T-helper 2 cell (primary cell): ENCODE data around the gene RPS6KA1.
"Not testable (repeated sequence)": the region's sequence is repeated elsewhere in the genome, so short reads cannot be mapped to it uniquely, and the experiment has no call there.

Source experiments
- DNase-seq, 5 experiments: peaks; one replicate each; pipeline versions ENCODE4 v3.0.0 to v3.0.0-alpha.2; 2012 to 2022

RPS6KA1 gene

GRCh38 chr1:26556111-26556510 lies 26.6 kb downstream of the RPS6KA1 start:
- DNase-seq, result no peak

DNA sequence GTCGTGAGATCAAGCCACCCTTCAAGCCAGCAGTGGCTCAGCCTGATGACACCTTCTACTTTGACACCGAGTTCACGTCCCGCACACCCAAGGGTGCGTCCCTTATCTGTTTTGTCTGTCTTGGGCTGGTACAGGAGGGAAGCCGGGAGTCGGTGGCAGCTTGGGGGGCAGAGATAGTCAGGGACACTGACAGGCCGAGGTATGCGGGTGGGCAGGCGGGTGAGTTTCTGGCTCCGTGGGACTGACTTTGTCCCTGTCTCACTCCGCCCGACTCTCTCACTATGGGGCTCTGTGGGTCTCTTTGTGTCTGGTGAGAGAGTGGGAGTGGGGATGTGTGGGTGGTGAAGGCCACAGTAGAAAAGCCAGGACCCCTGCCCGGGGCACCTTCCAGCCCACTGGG lies 27.4 kb downstream of the RPS6KA1 start:
- no peak for DNase-seq

- no peak for DNase-seq
Measured at GRCh38 chr1:26558685-26559048, 29.1 kb downstream of the RPS6KA1 start.

GRCh38 chr1:26560403-26560780 lies 30.8 kb downstream of the RPS6KA1 start:
- no peak for DNase-seq

GRCh38 chr1:26570287-26570686 lies 40.7 kb downstream of the RPS6KA1 start:
- DNase-seq, result no peak

DNA sequence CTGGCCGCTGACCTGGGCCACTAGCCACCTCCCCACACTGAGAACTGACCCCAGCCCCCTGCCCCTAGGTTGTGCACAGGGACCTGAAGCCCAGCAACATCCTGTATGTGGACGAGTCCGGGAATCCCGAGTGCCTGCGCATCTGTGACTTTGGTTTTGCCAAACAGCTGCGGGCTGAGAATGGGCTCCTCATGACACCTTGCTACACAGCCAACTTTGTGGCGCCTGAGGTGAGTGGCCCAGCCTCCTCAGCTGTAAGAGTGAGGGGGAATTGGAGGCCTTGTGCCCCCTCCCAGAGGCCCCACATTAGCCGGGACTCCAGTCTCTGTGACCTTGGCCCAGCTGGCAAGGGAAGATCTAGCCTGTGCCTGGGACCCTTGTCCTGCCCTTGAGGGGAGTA lies 41.8 kb downstream of the RPS6KA1 start:
- DNase-seq, result no peak

DNA sequence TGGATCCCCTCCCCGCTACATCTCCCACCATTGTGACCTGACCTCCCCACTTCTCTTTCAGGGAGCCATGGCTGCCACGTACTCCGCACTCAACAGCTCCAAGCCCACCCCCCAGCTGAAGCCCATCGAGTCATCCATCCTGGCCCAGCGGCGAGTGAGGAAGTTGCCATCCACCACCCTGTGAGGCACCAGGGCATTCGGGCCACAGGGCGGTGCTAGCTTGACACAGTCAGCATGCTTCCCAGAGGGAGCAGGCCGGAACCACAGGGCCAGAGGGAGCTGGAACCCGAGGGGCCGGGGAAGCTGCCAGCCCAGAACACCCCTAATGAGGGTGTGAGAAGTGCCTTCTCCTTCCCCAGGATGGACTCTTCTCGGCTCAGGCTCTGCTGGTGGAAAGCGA lies 44.5 kb downstream of the RPS6KA1 start:
- no peak for DNase-seq

DNA sequence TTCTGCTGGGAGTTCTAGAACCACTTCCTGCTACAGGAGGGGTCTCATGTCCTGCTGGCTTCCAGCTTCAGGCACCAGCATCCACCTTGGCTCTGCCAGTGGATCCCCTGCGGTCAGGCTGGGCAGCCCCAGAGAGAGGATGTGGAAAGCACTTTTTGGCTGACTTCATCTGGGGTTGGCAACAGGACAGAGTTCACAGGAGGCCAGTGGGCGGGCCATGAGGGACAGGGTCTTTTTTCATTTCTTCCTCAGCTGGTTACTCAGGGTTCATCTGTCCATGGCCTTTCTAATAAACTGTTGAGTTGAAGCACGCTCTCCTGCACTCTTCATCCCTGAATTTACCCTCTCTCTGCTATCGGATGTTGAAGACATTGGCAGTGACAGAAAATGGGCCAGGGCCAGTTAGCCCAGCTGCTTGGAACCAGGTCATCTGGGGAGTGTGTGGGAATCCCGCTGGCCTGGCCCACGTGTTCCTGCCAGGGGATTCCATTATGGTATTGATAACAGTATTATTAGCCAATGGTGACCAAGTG lies 45.2 kb downstream of the RPS6KA1 start:
- DNase-seq, result no peak

DNA sequence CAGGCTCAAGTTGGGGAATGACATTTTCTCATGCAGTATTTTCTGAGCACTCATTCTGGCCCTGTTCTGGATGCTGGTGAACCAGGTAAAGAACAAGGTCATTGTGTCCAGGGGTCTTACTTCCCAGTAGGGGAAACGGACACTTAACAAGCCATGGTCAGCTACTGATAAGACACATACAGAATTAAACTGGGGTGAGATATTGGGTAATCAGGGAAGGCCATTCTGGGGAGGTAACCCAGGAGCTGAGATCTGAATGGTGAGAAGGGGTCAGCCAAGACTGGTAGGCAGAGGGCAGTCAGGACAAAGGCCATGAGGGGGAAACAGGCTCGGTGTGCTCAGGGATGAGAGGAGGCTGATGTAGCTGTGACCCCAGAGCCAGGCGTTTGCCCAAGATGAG lies 45.8 kb downstream of the RPS6KA1 start:
- no peak for DNase-seq

GRCh38 chr1:26578167-26578566 lies 48.6 kb downstream of the RPS6KA1 start:
- no peak for DNase-seq

- no peak for DNase-seq
Measured at GRCh38 chr1:26579681-26580111, 50.1 kb downstream of the RPS6KA1 start.

GRCh38 chr1:26580116-26580515 lies 50.6 kb downstream of the RPS6KA1 start:
- no peak for DNase-seq

GRCh38 chr1:26581287-26581651 lies 51.7 kb downstream of the RPS6KA1 start:
- no peak for DNase-seq

DNA sequence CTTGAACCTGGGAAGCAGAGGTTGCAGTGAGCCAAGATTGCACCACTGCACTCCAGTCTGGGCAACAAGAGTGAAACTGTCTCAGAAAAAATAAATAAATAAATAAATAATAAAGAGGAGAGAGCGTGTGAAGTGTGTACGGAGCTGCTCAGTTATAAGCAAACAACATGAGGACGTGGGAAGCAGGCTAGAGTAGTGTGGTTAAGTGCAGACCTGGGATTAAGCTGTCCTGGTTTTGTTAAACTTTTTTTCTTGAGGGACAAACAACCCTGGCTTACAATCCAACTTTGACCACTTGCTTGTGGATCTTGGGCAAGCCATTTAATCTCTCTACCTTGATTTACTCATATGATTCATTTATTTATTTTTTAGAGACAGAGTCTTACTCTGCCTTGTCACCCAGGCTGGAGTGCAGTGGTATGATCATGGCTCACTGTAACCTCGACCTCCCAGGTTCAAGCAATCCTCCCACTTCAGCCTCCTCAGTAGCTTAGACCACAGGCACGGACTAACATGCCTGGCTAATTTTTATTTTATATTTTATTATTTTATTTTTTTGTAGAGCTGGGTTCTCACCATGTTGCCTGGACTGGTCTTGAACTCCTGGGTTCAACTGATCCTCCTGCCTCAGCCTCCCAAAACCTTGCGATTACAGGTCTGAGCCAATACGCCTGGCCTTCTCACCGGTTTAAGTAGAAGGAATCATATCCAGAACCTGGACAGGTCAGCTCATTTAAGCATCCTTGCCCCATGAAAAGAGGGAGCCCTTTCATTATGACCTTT lies 52.7 kb downstream of the RPS6KA1 start:
- no peak for DNase-seq

DNA sequence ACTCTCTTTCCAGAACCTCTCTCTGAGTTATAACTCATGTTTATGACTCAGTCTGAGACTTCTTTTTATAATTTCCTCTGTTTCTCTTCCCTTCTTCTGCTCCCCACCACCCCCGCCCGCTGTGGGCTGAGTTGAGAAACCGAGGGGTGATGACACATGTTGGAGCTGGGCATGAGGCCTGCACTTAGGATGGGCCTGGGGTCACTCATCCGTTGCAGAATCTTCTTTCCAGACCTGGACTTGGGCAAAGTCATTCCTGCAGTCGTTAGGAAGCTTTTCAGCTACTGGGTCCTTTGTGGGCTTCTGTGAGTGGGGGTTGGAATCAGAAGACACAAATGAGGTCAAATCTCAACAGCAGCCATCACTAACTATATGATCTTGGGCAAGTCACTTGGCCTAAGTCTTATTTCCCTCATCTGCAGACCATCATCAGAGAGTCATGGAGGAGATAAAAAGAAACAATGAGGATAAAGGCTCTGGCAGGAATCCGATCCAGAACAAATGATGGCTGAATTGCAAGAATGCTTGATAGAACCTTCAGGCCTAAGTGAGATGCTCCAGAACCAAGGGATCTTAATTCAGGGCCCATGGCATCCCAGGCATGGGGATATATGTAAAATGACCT lies 53.4 kb downstream of the RPS6KA1 start:
- peak in 2 of 5 experiments; percentile 67 to 71 for DNase-seq

- peak in 1 of 5 experiments; percentile 39 for DNase-seq
Measured at GRCh38 chr1:26583646-26584485, 54.3 kb downstream of the RPS6KA1 start.

GRCh38 chr1:26584588-26584987 lies 55.0 kb downstream of the RPS6KA1 start:
- not testable (repeated sequence) for DNase-seq

DNA sequence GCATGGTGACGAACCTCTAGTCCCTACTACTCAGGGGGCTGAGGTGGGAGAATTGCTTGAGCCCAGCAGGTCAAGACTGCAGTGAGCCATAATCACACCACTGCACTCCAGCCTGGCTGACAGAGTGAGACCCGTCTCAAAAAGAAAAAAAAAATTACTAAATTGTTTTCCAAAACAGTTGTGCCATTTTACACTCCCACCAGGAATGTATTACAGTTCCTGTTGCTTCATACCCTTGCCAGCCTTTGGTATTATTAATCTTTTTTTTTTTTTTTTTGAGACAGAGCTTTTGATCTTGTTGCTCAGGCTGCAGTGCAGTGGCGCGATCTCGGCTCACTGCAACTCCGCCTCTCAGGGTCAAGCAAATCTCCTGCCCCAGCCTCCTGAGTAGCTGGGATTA lies 55.9 kb downstream of the RPS6KA1 start:
- DNase-seq, result no peak

- DNase-seq, result no peak
Measured at GRCh38 chr1:26593385-26593784, 63.8 kb downstream of the RPS6KA1 start.

DNA sequence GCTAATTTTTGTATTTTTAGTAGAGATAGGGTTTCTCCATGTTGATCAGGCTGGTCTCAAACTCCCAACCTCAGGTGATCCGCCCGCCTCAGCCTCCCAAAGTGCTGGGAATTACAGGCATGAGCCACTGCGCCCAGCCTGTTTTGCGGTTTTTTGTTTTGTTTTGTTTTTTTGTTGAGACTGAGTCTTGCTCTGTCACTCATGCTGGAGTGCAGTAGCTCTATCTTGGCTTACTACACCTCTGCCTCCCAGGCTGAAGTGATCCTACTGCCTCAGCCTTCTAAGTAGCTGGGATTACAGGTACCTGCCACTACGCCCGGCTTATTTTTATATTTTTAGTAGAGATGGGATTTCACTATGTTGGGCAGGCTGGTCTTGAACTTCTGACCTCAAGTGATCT lies 65.0 kb downstream of the RPS6KA1 start:
- DNase-seq, result not testable (repeated sequence)

GRCh38 chr1:26597629-26598039 lies 68.1 kb downstream of the RPS6KA1 start:
- DNase-seq, result peak in 1 of 5 experiments; percentile 66

DNA sequence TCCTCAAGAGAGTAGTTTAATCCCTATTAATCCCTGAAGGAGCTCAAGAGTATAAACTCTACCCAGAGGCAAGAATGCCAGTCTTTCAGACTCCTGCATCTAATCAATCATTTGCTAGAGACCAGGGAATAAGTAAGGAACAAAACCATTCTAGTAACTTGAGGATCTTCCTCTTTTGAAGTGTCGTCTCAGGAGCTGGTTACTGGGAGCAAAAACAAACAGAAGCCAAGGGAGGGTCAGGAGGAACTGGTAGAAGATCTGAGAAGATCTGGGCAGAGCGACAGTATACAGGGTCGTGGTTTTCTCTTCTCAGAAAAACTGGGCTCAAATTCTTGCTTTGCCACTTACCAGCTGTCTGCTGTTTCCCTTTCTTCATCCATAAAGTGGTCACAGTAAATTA lies 69.3 kb downstream of the RPS6KA1 start:
- DNase-seq, result no peak

DNA sequence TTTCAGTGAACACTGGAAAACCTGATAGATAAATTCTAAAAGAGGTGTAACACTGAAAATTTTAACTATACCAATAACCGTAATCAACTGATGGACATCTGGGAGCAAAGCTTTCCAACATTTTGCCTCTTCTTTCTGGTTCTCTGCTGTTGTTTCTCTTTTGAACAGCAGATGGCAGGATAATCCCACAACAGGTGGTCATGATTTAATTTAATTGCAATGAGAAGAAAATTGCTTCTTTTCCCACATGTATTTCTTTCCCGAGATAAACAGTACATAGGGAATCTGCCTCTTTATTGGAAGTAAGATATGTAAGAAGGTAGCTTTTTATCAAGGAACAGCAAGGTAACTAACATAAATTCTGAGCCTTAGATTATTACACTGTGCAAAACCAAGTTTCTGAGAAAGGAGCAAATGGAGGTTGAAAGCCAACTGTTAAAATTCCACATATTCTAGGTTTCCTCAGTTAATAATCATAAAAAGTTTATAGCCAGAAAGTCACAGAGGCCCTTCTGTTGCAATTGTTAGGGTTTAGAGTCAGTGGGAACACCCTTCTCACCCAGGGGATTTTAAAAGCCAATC lies 72.9 kb downstream of the RPS6KA1 start:
- DNase-seq, result peak in 2 of 5 experiments; percentile 38 to 64
